ENCODE data around the gene HACE1. TPM values are rescaled to one million over a fixed set of nuclear protein-coding genes. Genes with fewer than 3 reads are reported as not detected.
"Not testable (repeated sequence)": the region's sequence is repeated elsewhere in the genome, so short reads cannot be mapped to it uniquely, and the experiment has no call there.

Gene HACE1
- total RNA-seq, 1 experiment from 2014 or later: 13.0 TPM

DNA sequence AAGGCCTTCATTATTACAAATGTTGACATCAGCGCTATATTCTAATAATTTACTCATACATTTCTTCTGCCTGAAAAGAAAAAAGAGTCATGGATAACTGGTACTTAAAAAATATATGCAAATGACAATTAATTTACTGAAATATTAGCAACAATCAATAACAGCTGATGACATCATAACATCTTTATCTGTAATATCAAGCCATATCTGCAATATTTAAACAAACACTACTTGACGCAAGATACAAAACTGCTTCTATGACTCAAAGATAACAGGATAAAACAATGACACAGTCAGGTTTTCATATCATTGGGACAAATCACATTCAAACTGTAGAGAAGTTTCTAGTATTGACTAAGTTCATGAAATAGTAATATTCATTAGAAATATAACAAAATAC lies 16.5 kb downstream of the HACE1 start:
- ChIA-PET POLR2A (no interaction called here), CTCF (no interaction called here)
- in situ Hi-C loops (cut with HindIII; ENCODE audit: low pct_unique_long_range_greater_than_20kb, low sequenced_read_pairs): no loop called here
- intact Hi-C loops (cut with micrococcal nuclease; ENCODE audit: unreplicated experiment): no loop called here
- Histone ChIP-seq H3K27ac (ENCODE audit: low read length) (no peak overlapping the region), H3K4me1 (ENCODE audit: control insufficient read depth, insufficient read depth, low read length) (no peaks in the 10 kb centered on the region), H3K9me3 (ENCODE audit: control insufficient read depth, insufficient read depth, low read depth, low read length) (no peaks in the 10 kb centered on the region), H3K4me3 (ENCODE audit: low read depth in 2 of 2, low read length in 2 of 2) (no peak overlapping the region), H3K27me3 (ENCODE audit: control insufficient read depth, insufficient read depth, low read length) (no peaks in the 10 kb centered on the region), H3K36me3 (ENCODE audit: control insufficient read depth, insufficient read depth, low read length) (no peaks in the 10 kb centered on the region)
- ATAC-seq: no peak
- no peak for TF ChIP-seq POLR2AphosphoS5 (IDR thresholded peaks at IDR 0.05; ENCODE audit: low read depth, low read length)
- TF ChIP-seq SIN3A (IDR thresholded peaks at IDR 0.05; ENCODE audit: borderline replicate concordance, insufficient read depth, low read depth, low read length): no peak
- DNase-seq (ENCODE audit: low read depth, low spot score): no peak
- BruUV-seq (replicated peaks): no TSS peak

DNA sequence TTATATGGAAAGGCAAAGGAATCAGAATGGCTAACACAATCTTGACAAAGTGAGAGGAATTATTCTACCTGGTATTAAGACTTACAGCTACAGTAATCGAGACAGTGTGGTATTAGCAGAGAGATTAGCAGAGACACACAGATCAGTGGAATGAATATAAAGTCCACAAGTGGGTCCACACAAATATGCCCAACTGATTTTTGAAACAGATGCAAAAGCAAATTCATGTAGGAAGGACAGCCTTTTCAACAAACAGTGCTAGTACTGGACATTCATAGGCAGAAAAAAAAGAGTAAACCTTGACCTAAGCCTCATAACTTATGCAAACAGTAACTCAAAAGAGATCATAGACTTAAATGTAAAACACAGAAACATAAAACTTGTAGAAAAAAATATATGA lies 22.6 kb downstream of the HACE1 start:
- in situ Hi-C loops (cut with HindIII; ENCODE audit: low pct_unique_long_range_greater_than_20kb, low sequenced_read_pairs): no loop called here
- ChIA-PET POLR2A (no interaction called here), CTCF (no interaction called here)
- no TSS peak for BruUV-seq (replicated peaks)
- DNase-seq (ENCODE audit: low read depth, low spot score) (no peak), ATAC-seq (no peak)
- Histone ChIP-seq H3K27me3 (ENCODE audit: control insufficient read depth, insufficient read depth, low read length) (no peaks in the 10 kb centered on the region), H3K9me3 (ENCODE audit: control insufficient read depth, insufficient read depth, low read depth, low read length) (no peaks in the 10 kb centered on the region), H3K4me3 (ENCODE audit: low read depth in 2 of 2, low read length in 2 of 2) (no peak overlapping the region), H3K27ac (ENCODE audit: low read length) (no peak overlapping the region), H3K4me1 (ENCODE audit: control insufficient read depth, insufficient read depth, low read length) (no peaks in the 10 kb centered on the region), H3K36me3 (ENCODE audit: control insufficient read depth, insufficient read depth, low read length) (no peaks in the 10 kb centered on the region)
- TF ChIP-seq, protein P1, sequence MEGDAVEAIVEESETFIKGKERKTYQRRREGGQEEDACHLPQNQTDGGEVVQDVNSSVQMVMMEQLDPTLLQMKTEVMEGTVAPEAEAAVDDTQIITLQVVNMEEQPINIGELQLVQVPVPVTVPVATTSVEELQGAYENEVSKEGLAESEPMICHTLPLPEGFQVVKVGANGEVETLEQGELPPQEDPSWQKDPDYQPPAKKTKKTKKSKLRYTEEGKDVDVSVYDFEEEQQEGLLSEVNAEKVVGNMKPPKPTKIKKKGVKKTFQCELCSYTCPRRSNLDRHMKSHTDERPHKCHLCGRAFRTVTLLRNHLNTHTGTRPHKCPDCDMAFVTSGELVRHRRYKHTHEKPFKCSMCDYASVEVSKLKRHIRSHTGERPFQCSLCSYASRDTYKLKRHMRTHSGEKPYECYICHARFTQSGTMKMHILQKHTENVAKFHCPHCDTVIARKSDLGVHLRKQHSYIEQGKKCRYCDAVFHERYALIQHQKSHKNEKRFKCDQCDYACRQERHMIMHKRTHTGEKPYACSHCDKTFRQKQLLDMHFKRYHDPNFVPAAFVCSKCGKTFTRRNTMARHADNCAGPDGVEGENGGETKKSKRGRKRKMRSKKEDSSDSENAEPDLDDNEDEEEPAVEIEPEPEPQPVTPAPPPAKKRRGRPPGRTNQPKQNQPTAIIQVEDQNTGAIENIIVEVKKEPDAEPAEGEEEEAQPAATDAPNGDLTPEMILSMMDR (IDR thresholded peaks at IDR 0.05): no peak
- intact Hi-C loops (cut with micrococcal nuclease; ENCODE audit: unreplicated experiment): no loop called here

DNA sequence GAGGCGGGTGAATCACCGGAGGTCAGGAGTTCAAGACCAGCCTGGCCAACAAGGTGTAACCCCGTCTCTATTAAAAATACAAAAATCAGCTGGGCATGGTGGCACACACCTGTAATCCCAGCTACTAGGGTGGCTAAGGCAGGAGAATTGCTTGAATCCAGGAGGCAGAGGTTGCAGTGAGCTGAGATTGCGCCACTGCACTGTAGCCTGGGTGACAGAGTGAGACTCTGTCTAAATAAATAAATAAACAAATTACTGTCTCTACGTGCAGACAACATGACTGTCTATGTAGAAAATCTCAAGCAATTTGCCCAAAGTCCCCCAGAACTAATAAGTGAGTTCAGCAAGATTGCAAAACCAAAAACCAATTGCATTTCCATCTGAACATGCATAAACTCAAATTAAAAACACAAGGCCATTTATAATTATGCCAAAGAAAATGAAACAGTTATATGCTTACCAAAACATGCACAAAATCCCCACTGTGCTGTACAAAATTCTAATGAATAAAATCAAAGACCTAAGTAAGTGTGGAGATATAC lies 23.2 kb downstream of the HACE1 start:
- CTCF ChIA-PET; H3K9me3 ChIP-seq (ENCODE audit: control insufficient read depth, insufficient read depth, low read depth, low read length); DNase-seq (ENCODE audit: low read depth, low spot score); in situ Hi-C loops (cut with HindIII; ENCODE audit: low pct_unique_long_range_greater_than_20kb, low sequenced_read_pairs); H3K27ac ChIP-seq (ENCODE audit: low read length); H3K4me3 ChIP-seq (ENCODE audit: low read depth in 2 of 2, low read length in 2 of 2); POLR2A ChIA-PET; BruUV-seq (replicated peaks); ATAC-seq; H3K27me3 ChIP-seq (ENCODE audit: control insufficient read depth, insufficient read depth, low read length); H3K4me1 ChIP-seq (ENCODE audit: control insufficient read depth, insufficient read depth, low read length); intact Hi-C loops (cut with micrococcal nuclease; ENCODE audit: unreplicated experiment); H3K36me3 ChIP-seq (ENCODE audit: control insufficient read depth, insufficient read depth, low read length): not testable (repeated sequence)

GRCh38 chr6:104835782-104836181 lies 23.9 kb downstream of the HACE1 start:
- Histone ChIP-seq H3K36me3 (ENCODE audit: control insufficient read depth, insufficient read depth, low read length) (no peaks in the 10 kb centered on the region), H3K4me3 (ENCODE audit: low read depth in 2 of 2, low read length in 2 of 2) (no peak overlapping the region), H3K27ac (ENCODE audit: low read length) (no peak overlapping the region), H3K27me3 (ENCODE audit: control insufficient read depth, insufficient read depth, low read length) (no peaks in the 10 kb centered on the region), H3K4me1 (ENCODE audit: control insufficient read depth, insufficient read depth, low read length) (no peaks in the 10 kb centered on the region), H3K9me3 (ENCODE audit: control insufficient read depth, insufficient read depth, low read depth, low read length) (no peaks in the 10 kb centered on the region)
- BruUV-seq (replicated peaks): no TSS peak
- ChIA-PET POLR2A (no interaction called here), CTCF (no interaction called here)
- intact Hi-C loops (cut with micrococcal nuclease; ENCODE audit: unreplicated experiment) (no loop called here), in situ Hi-C loops (cut with HindIII; ENCODE audit: low pct_unique_long_range_greater_than_20kb, low sequenced_read_pairs) (no loop called here)
- DNase-seq (ENCODE audit: low read depth, low spot score) (no peak), ATAC-seq (no peak)
- TF ChIP-seq SIN3A (IDR thresholded peaks at IDR 0.05; ENCODE audit: borderline replicate concordance, insufficient read depth, low read depth, low read length) (no peak), TCF7L2 (IDR thresholded peaks at IDR 0.05; ENCODE audit: low read depth, low read length) (no peak), REST (IDR thresholded peaks at IDR 0.05; ENCODE audit: insufficient read depth in 1 of 2, low read depth in 2 of 2, low read length in 1 of 2) (no peak), POLR2AphosphoS5 (IDR thresholded peaks at IDR 0.05; ENCODE audit: low read depth, low read length) (no peak)
- TF ChIP-seq, protein P1 (IDR thresholded peaks at IDR 0.05): no peak
